ENCODE data around the gene RNF40.

Gene RNF40

DNA sequence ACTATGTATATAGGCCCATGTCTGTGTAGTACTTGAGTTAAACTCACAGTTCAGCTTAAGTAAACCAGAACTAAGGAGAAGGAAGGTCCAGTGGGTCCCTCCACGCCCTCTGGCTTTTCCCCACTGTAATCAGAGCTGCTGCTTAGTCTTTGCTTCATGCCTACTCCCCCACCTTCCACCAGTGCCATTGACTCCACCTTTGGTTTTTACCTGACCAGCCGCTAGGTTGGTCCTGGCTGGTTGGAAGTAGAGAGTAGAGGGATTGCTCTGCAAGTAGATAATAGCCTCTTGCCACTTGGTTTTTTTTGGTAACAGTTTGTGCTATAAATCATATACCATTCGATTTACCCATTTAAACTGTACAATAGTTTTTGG lies 36.7 kb upstream of the RNF40 start:
- no peak overlapping the region for H3K4ac ChIP-seq (ENCODE audit: low read depth, low read length)
- no peak overlapping the region for H3K18ac ChIP-seq (ENCODE audit: low read length)
- no peaks in the 10 kb centered on the region for H3K79me2 ChIP-seq (ENCODE audit: control insufficient read depth, insufficient read depth, low read length)
- H3K56ac ChIP-seq (ENCODE audit: low read length): no peak overlapping the region
- no peak overlapping the region for H2AK5ac ChIP-seq (ENCODE audit: low read length)
- H2BK5ac ChIP-seq (ENCODE audit: low read length): no peak overlapping the region
- H3K4me3 ChIP-seq (ENCODE audit: low read length): no peak overlapping the region
- peaks cover 6% of the 10 kb centered on the region for H3K79me1 ChIP-seq (ENCODE audit: low read length)
- no peak overlapping the region for H3K9ac ChIP-seq (ENCODE audit: low read length)
- no peaks in the 10 kb centered on the region for H3K27me3 ChIP-seq (ENCODE audit: insufficient read depth, low read length, poor library complexity)
- H3K4me1 ChIP-seq (ENCODE audit: control insufficient read depth, low read depth, low read length): no peaks in the 10 kb centered on the region
- H2BK120ac ChIP-seq (ENCODE audit: low read depth, low read length): no peak overlapping the region
- H3K23ac ChIP-seq (ENCODE audit: low read length): no peak overlapping the region
- no peak overlapping the region for H3K4me2 ChIP-seq (ENCODE audit: low read length)
- no peak overlapping the region for H4K8ac ChIP-seq (ENCODE audit: low read depth, low read length)
- peaks cover 36% of the 10 kb centered on the region for H3K36me3 ChIP-seq (ENCODE audit: control insufficient read depth, insufficient read depth, low read length)
- no peak overlapping the region for H3K27ac ChIP-seq (ENCODE audit: low read depth, low read length)
- H2BK15ac ChIP-seq (replicated peaks; ENCODE audit: low read depth): no peak overlapping the region
- no peak overlapping the region for H4K5ac ChIP-seq (ENCODE audit: low read length)
- no CpG with 5 or more reads among the region's 3 CpGs for WGBS (ENCODE audit: extremely low coverage, insufficient coverage, low lambda C conversion rate)
- no peak for DNase-seq

DNA sequence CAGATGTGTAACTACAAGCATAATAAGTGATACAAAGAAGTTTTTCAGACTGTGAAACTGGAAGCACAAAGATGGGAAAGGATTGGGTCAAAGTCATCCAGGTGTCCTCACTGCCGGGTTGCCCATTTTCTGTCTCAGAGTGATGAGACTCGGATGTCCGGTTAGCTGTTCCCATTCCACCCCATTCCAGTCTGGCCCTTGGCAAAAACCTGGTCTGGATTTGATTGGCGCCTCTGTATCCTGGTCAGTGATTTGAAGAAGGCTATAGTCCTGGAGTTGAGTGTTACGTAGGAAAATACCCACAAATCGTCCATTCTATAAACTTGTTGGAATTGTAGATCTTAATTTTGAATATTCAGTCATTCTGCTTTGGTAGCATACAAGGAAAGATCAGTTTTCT lies 33.8 kb upstream of the RNF40 start:
- no peak overlapping the region for H3K56ac ChIP-seq (ENCODE audit: low read length)
- no peak overlapping the region for H3K4me2 ChIP-seq (ENCODE audit: low read length)
- WGBS (ENCODE audit: extremely low coverage, insufficient coverage, low lambda C conversion rate): no CpG with 5 or more reads among the region's 6 CpGs
- no peak overlapping the region for H3K23ac ChIP-seq (ENCODE audit: low read length)
- no peak overlapping the region for H4K5ac ChIP-seq (ENCODE audit: low read length)
- H3K4me3 ChIP-seq (ENCODE audit: low read length): no peak overlapping the region
- H3K27ac ChIP-seq (ENCODE audit: low read depth, low read length): no peak overlapping the region
- no peaks in the 10 kb centered on the region for H3K4me1 ChIP-seq (ENCODE audit: control insufficient read depth, low read depth, low read length)
- H3K18ac ChIP-seq (ENCODE audit: low read length): no peak overlapping the region
- H4K8ac ChIP-seq (ENCODE audit: low read depth, low read length): no peak overlapping the region
- no peak overlapping the region for H3K9ac ChIP-seq (ENCODE audit: low read length)
- no peak overlapping the region for H2BK5ac ChIP-seq (ENCODE audit: low read length)
- H3K4ac ChIP-seq (ENCODE audit: low read depth, low read length): no peak overlapping the region
- H3K36me3 ChIP-seq (ENCODE audit: control insufficient read depth, insufficient read depth, low read length): peaks cover 32% of the 10 kb centered on the region
- no peaks in the 10 kb centered on the region for H3K79me2 ChIP-seq (ENCODE audit: control insufficient read depth, insufficient read depth, low read length)
- H2BK15ac ChIP-seq (replicated peaks; ENCODE audit: low read depth): no peak overlapping the region
- DNase-seq: no peak
- no peaks in the 10 kb centered on the region for H3K27me3 ChIP-seq (ENCODE audit: insufficient read depth, low read length, poor library complexity)
- H2AK5ac ChIP-seq (ENCODE audit: low read length): no peak overlapping the region
- no peak overlapping the region for H2BK120ac ChIP-seq (ENCODE audit: low read depth, low read length)
- H3K79me1 ChIP-seq (ENCODE audit: low read length): peaks cover 4% of the 10 kb centered on the region

DNA sequence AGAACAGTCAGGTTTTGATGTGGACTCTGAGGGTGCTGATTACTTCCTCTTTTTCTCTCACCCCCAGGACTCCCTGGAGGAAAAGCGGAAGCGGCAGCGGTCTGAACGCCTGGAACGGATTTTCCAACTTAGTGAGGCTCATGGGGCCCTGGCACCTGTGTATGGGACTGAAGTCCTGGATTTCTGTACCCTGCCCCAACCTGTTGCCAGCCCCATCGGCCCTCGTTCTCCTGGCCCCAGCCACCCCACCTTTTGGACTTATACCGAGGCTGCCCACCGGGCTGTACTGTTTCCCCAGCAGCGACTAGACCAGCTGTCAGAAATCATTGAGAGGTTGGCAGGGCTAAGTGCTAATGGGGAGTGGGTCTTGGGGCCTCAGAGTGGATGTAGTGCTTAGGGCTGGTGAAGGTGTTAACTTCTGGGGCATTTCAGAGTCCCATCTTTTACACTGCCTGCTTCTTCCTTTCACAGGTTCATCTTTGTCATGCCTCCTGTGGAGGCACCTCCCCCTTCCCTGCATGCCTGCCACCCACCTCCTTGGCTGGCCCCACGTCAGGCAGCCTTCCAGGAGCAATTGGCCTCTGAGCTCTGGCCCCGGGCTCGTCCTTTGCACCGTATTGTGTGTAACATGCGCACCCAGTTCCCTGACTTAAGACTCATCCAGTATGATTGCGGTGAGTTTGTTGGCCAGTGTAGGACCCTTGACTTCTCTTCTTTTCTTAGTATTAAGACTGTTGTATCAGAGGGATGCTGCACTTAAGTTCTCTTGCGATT lies 33.0 kb upstream of the RNF40 start:
- Histone ChIP-seq H4K5ac (ENCODE audit: low read length) (no peak overlapping the region), H3K27ac (ENCODE audit: low read depth, low read length) (no peak overlapping the region), H3K23ac (ENCODE audit: low read length) (no peak overlapping the region), H3K56ac (ENCODE audit: low read length) (no peak overlapping the region), H2AK5ac (ENCODE audit: low read length) (no peak overlapping the region), H2BK5ac (ENCODE audit: low read length) (no peak overlapping the region), H3K4me3 (ENCODE audit: low read length) (no peak overlapping the region), H3K4me2 (ENCODE audit: low read length) (no peak overlapping the region), H4K8ac (ENCODE audit: low read depth, low read length) (no peak overlapping the region), H3K9ac (ENCODE audit: low read length) (no peak overlapping the region), H3K4me1 (ENCODE audit: control insufficient read depth, low read depth, low read length) (no peaks in the 10 kb centered on the region), H3K79me2 (ENCODE audit: control insufficient read depth, insufficient read depth, low read length) (no peaks in the 10 kb centered on the region), H3K27me3 (ENCODE audit: insufficient read depth, low read length, poor library complexity) (no peaks in the 10 kb centered on the region), H2BK15ac (replicated peaks; ENCODE audit: low read depth) (no peak overlapping the region), H3K79me1 (ENCODE audit: low read length) (peaks cover 4% of the 10 kb centered on the region), H2BK120ac (ENCODE audit: low read depth, low read length) (no peak overlapping the region), H3K18ac (ENCODE audit: low read length) (no peak overlapping the region), H3K36me3 (ENCODE audit: control insufficient read depth, insufficient read depth, low read length) (peaks cover 30% of the 10 kb centered on the region), H3K4ac (ENCODE audit: low read depth, low read length) (no peak overlapping the region)
- WGBS (ENCODE audit: extremely low coverage, insufficient coverage, low lambda C conversion rate): no CpG with 5 or more reads among the region's 17 CpGs
- DNase-seq: no peak

DNA sequence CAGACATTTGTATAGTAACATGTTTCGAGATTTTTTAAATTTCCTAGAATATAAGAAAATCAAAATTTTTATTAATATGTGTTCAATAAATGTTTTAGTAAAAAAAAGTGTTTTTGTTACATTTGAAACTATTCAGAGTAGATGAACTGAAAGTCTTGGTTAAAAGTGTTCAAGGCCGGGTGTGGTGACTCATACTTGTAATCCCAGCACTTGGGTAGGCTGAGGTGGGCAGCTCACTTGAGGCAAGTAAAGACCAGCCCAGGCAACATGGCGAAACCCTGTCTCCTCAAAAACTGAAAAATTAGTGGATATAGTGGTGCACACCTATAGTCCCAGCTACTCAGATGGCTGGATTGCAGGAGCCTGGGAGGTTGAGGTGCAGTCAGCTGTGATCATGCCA lies 30.7 kb upstream of the RNF40 start:
- Histone ChIP-seq H2AK5ac (ENCODE audit: low read length) (no peak overlapping the region), H3K4me2 (ENCODE audit: low read length) (no peak overlapping the region), H3K23ac (ENCODE audit: low read length) (no peak overlapping the region), H3K4me1 (ENCODE audit: control insufficient read depth, low read depth, low read length) (no peaks in the 10 kb centered on the region), H3K79me2 (ENCODE audit: control insufficient read depth, insufficient read depth, low read length) (no peaks in the 10 kb centered on the region), H2BK5ac (ENCODE audit: low read length) (no peak overlapping the region), H4K5ac (ENCODE audit: low read length) (no peak overlapping the region), H3K79me1 (ENCODE audit: low read length) (peaks cover 4% of the 10 kb centered on the region), H3K18ac (ENCODE audit: low read length) (no peak overlapping the region), H3K9ac (ENCODE audit: low read length) (no peak overlapping the region), H2BK120ac (ENCODE audit: low read depth, low read length) (no peak overlapping the region), H4K8ac (ENCODE audit: low read depth, low read length) (no peak overlapping the region), H3K27ac (ENCODE audit: low read depth, low read length) (no peak overlapping the region), H3K27me3 (ENCODE audit: insufficient read depth, low read length, poor library complexity) (no peaks in the 10 kb centered on the region), H3K36me3 (ENCODE audit: control insufficient read depth, insufficient read depth, low read length) (peaks cover 30% of the 10 kb centered on the region), H2BK15ac (replicated peaks; ENCODE audit: low read depth) (no peak overlapping the region), H3K4me3 (ENCODE audit: low read length) (no peak overlapping the region), H3K56ac (ENCODE audit: low read length) (no peak overlapping the region), H3K4ac (ENCODE audit: low read depth, low read length) (no peak overlapping the region)
- WGBS (ENCODE audit: extremely low coverage, insufficient coverage, low lambda C conversion rate): no CpG with 5 or more reads among the region's 3 CpGs
- DNase-seq: no peak

DNA sequence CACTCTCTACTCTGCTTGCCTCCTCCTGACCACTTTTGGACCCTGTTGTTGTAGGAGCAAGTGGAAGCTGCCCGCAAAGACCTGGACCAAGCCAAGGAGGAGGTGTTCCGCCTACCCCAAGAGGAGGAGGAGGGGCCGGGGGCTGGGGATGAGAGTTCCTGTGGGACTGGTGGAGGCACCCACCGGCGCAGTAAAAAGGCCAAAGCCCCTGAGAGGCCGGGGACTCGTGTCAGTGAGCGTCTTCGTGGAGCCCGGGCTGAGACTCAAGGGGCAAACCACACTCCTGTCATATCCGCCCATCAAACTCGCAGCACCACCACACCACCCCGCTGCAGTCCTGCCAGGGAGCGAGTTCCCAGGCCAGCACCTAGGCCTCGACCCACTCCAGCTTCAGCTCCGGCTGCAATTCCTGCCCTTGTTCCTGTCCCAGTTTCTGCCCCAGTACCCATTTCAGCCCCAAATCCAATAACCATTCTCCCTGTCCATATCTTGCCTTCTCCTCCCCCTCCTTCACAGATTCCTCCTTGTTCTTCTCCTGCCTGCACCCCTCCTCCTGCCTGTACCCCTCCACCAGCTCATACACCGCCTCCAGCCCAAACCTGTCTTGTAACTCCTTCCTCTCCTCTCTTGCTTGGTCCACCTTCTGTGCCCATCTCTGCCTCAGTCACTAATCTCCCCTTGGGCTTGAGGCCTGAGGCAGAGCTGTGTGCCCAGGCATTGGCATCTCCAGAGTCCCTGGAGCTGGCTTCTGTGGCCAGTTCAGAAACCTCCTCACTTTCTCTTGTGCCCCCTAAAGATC lies 24.9 kb upstream of the RNF40 start:
- Histone ChIP-seq H3K27ac (ENCODE audit: low read depth, low read length) (no peak overlapping the region), H3K4me2 (ENCODE audit: low read length) (no peak overlapping the region), H2BK15ac (replicated peaks; ENCODE audit: low read depth) (no peak overlapping the region), H3K79me2 (ENCODE audit: control insufficient read depth, insufficient read depth, low read length) (no peaks in the 10 kb centered on the region), H3K36me3 (ENCODE audit: control insufficient read depth, insufficient read depth, low read length) (peaks cover 31% of the 10 kb centered on the region), H2BK5ac (ENCODE audit: low read length) (no peak overlapping the region), H3K27me3 (ENCODE audit: insufficient read depth, low read length, poor library complexity) (no peaks in the 10 kb centered on the region), H3K9ac (ENCODE audit: low read length) (no peak overlapping the region), H3K56ac (ENCODE audit: low read length) (no peak overlapping the region), H3K79me1 (ENCODE audit: low read length) (peaks cover 2% of the 10 kb centered on the region), H4K5ac (ENCODE audit: low read length) (no peak overlapping the region), H3K18ac (ENCODE audit: low read length) (no peak overlapping the region), H3K4ac (ENCODE audit: low read depth, low read length) (no peak overlapping the region), H4K8ac (ENCODE audit: low read depth, low read length) (no peak overlapping the region), H3K23ac (ENCODE audit: low read length) (no peak overlapping the region), H3K4me1 (ENCODE audit: control insufficient read depth, low read depth, low read length) (peaks cover 5% of the 10 kb centered on the region), H2AK5ac (ENCODE audit: low read length) (no peak overlapping the region), H3K4me3 (ENCODE audit: low read length) (no peak overlapping the region), H2BK120ac (ENCODE audit: low read depth, low read length) (no peak overlapping the region)
- WGBS (ENCODE audit: extremely low coverage, insufficient coverage, low lambda C conversion rate): no CpG with 5 or more reads among the region's 17 CpGs
- no peak for DNase-seq

Measured in mesendoderm (in vitro differentiated cells).